HG03280 (cell line): Measurements from ENCODE around the gene PRRT2.
"Not testable (repeated sequence)": the region's sequence is repeated elsewhere in the genome, so short reads cannot be mapped to it uniquely, and the experiment has no call there.

ENCODE experiments used
- ATAC-seq: cut with Tn5 transposase; IDR thresholded peaks from one replicate; pipeline ENCODE4 v1.9.1; 2021; ENCODE audit warnings: mild to moderate bottlenecking, moderate library complexity; ENCODE audit not compliant: unreplicated experiment

PRRT2 gene

GRCh38 chr16:29790949-29791844, 20.8 kb upstream of the PRRT2 start:
- peak; percentile 1 for ATAC-seq

DNA sequence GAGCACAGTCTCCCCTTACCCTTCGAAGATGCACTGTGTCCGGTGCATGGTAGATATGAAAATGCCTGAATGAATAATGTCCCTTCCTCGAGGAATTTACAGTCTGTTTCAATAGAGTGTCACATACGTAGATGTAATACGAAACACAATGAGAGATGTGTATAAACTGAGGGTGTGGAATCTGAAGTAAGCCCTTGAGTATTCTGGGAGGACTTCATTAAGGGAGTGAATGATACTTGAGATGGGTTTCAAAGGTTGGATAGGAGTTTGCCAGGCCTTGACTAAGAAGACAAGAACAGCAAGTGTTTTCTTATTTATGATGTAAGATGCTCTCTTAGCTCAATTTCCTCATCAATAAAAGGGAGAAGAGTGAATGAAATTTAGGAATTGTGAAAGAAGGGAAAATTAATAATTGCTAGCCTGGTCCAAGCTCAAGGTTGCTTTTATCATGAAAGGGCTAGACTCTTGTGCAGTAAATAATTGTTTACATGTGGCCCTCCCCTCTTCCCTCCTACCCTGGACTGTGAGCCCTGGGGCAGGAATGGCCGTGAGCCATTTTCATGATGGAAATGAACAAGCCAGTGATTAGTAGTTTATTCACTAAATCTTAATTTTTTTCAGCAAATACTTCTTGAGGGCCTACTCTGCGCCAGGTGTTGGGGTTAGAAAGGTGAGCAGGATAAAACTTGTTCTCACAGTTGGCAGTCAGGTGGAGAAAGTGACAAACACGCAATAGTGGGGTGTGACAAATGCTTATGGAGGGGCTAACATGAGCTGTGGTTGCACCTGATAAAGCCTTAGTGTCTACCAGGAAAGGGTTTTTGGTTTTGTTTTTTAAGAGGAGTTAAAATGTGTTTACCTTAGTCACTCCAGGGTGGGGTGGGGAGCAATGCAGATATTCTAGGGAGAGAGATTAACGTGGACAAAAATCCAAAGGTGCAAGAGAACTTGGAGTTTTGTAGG, 19.9 kb upstream of the PRRT2 start:
- no peak for ATAC-seq

- not testable (repeated sequence) for ATAC-seq
Measured at GRCh38 chr16:29793153-29793552, 18.8 kb upstream of the PRRT2 start.

- ATAC-seq, result no peak
Measured at GRCh38 chr16:29794231-29794710, 17.7 kb upstream of the PRRT2 start.

GRCh38 chr16:29802416-29802935, 9.5 kb upstream of the PRRT2 start:
- ATAC-seq, result no peak

DNA sequence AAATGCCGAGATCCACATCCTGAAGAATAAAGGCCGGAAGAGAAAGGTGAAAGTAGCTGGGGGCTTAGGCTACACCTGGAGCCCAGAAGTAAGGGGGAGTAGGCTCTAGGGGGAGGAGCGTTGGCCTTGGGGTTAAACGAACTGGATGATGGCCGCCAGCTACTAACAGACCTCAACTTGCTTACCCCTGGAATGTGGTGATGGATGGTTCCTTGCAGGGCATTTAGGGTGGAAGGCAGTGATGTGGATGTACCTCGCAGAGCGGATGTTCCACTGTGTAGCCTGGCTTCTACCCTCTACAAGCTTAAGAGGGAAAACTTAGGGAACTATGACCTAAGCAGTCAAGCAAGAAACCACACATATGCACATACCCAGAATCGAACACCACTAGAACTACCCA, 8.0 kb upstream of the PRRT2 start:
- ATAC-seq, result no peak

GRCh38 chr16:29804455-29805231, 7.3 kb upstream of the PRRT2 start:
- ATAC-seq, result no peak

DNA sequence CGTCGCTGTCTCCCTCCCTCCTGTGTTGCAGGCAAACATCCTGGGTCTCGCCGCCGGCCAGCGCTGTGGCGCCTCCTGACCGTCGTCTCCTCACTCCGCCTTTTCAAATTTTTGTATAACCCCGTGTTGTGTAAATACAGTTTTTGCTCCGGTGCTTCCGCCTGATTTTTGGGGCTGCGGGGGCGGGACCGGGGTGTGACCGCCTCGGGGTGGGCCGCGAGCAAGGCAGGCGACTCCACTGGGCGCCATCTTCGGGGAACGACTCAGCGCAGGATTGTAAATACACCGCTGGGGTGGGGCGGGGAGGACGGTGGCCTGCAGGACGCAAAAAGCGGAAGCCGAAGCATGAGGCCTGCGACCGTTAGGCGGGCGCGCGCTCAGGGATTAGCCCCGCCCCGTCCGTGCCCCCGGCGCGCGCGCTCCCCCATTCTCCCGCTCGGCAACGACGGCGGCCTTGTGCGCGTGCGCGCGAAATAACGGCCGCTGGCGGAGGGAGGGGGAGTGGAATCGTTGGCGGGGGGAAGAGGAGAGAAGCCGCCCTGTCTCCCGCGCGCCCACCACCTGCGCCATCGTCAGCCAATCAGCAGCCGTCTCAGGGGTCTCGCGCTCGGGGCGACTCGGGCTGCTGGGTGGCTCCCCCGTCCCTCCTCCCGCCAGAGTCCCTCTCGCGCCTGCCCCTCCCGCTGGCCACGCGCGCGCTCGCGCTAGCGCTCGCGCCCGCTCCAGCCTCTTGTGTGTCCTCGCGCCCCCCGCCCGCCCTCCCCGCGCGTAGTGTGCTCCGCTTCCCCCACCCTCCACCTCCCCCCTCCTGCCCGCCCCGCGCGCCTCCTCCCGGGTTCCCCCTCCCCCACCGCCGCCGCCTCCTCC, 6.5 kb upstream of the PRRT2 start:
- ATAC-seq, result peak; percentile 59

DNA sequence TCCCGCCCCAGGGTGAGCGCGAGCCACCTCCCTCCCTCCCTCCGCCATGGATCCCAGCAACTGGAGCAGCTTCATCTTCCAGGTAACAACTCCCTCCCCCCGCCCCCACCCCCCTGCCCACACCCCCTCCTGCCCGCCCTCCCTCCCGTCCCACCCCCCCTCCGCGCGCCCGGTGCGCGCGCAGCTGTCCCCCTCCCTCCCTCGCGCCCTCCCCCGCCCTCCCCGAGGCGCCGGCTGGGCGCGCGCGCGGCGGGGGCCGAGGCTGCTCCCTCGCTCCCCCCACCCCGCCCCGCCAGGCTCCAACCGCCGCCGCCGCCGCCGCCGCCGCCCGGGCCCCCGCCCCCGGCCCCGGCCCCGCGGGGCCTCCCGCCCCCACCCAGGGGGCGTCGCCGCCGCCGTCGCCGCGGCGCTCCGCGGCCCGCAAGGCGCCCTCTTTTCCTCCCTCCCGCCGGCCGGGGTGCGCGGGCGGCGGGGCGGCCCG, 5.9 kb upstream of the PRRT2 start, which contains the start of gene MAZ:
TSS of gene MAZ (plus strand) at position 431 of the 481 bp plus-strand sequence. CDS start 173 bp downstream, outside the sequence.
- ATAC-seq, result peak; percentile 24

GRCh38 chr16:29806641-29807425, 5.2 kb upstream of the PRRT2 start:
- ATAC-seq, result peak; percentile 1

DNA sequence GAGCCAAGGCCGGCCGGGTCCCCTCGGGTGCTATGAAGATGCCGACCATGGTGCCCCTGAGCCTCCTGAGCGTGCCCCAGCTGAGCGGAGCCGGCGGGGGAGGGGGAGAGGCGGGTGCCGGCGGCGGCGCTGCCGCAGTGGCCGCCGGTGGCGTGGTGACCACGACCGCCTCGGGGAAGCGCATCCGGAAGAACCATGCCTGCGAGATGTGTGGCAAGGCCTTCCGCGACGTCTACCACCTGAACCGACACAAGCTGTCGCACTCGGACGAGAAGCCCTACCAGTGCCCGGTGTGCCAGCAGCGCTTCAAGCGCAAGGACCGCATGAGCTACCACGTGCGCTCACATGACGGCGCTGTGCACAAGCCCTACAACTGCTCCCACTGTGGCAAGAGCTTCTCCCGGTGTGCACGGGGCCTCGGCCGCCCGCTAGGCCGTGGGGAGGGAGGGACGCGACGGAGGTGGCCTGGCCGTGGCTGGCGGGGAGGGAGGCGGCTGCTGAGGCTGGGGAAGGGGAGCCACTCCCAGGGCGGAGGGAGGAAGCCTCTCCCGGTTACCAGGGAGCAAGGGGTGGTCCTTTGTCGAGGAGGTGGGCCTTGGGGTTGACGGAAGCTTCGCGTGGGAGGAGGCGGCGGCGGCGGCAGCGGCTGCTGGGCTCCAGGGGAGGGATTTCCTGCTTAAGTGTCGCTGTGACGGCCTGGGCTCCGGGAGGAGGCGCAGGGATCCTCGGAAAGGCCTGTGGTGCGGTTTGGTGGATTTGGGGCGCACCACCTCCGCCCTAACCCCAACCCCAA, 4.4 kb upstream of the PRRT2 start:
- ATAC-seq, result no peak

- ATAC-seq, result no peak
Measured at GRCh38 chr16:29808219-29808900, 3.6 kb upstream of the PRRT2 start.

DNA sequence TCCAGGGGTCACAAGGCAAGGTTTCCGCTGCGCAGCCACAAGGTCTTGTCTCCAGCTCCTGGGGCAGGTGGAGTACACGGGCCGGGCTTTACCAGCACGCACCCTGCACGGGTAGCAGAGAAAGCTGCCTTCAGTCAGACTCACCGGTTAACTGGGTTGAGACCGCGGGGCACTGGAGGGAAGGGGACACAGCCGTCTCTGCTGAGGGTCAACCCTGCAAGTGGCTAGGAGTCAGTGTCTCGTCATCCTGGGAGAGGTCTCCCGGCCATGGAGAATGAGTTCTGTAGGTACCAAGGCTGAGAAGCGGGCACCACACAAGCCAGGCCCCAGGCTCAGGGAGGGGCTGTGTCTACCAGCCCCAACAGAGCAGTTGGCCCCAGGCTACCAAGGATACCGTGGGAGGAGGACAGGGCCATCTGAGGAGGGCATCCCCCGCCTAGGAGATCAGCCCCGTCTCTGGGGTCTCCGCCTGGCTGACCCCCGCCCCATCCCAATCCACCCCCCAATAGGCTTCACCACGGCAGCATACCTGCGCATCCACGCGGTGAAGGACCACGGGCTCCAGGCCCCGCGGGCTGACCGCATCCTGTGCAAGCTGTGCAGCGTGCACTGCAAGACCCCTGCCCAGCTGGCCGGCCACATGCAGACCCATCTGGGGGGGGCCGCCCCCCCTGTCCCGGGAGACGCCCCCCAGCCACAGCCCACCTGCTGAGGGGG, 2.8 kb upstream of the PRRT2 start:
- no peak for ATAC-seq

- no peak for ATAC-seq
Measured at GRCh38 chr16:29809850-29810698, 1.9 kb upstream of the PRRT2 start.

DNA sequence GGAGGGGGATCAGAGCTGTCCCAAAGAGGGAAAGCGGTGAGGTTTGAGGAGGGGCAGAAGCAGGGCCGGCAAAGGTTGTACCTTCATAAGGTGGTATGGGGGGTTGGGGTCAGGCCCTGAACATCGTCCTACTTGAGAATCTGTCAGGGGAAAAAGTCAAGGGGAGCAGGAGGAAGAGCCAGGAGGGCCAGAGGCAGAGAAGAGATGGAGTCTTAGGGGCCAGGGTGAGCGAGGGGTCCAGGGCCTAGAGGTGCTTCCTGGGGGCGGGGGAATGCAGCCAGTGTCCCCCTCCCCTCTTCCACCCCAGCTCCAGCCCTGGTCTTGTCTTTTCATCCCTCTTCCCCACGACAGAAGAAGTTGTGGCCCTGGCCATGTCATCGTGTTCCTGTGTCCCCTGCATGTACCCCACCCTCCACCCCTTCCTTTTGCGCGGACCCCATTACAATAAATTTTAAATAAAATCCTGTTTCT, 1.3 kb upstream of the PRRT2 start:
- no peak for ATAC-seq
